DMS53 (cell line): Measurements from ENCODE around the gene NSD2.

Experiments
- DNase-seq: peaks from one replicate; lab custom pipeline; 2025; lab: John Stamatoyannopoulos, UW

The NSD2 gene

DNA sequence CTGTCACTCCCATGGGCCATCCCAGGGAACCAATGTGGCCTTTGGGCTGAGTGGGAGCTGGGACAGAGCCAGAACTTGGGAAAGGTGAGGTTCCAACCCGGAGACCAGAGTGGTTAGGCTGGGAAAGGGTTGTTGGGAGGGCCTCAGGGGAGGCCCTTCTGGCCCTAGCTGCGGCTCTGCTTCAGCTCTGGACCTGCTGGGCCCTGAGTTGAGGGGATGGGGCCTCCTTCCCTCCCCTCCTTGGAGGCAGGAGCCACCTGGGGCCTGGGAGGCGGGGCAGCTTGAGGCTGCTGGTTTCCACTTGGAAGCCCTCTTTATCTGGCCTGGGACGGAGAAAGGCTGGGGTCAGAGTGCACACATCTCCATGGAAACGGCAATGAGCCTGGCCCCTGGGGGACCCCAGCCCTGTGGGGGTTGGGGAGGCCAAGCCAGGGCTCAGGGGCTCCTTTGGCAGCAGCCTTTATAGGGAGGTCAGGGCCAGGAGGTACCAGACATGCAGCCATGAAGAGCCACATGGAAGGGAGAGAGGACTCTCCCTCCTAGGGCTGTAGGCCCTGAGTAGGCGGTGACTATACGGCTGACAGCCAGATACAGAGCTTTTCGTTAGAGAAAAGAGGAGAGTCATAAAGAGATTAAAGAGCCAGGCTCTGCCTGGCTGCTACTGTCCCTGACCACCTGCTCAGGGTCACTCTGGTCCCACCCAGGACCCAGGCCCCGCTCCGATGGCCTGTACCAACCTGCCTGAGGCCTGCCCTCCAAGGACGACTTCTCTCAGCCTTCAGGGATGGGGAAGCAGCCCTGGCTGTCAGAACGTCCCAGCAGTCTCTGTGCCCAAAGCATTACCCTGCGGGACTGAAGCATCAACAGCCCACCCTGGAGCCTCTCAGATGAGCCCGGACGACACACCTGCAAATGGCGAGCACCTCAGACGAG is 6.9 kb upstream of the NSD2 start:
- DNase-seq = no peak

DNA sequence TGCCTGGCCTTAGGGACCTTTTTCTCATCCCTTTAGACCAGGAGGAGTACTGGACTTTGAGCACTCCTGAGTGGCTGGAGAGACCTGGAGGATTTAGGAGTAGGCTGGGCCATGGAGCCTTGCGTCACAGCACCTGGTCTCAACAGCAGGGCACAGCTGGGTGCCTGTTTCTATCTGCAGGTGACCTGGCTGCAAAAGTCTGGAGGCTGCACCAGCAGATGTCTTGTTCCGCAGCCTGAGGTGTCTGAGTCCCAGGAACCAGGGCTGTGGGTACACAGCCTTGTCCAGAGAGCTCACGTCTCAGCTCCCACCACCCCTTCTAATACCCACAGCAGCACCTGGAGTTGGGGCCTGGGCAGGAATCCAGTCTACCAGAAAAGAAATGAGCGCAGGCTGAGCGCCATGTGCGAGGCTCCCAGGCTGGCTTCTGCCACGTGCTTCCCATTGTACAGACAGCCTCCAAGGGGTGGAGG is 5.0 kb upstream of the NSD2 start:
- peak; percentile 91 for DNase-seq

DNA sequence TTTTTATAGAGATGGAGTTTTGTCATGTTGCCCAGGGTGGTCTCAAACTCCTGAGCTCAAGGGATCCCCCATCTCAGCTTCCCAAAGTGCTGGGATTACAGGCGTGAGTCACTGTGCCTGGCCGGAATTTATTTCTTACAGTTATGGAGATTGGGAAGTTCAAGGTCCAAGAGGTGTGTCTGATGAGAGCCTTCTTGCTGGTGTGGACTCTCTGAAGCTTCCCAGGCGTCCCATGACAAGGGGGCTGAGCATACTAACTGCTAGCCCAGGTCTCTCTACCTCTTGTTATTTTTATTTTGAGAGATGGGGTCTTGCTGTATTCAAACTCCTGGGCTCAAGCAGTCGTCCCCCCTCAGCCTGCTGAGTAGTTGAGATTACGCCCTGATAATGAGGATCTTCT is 2.9 kb upstream of the NSD2 start:
- DNase-seq = no peak

DNA sequence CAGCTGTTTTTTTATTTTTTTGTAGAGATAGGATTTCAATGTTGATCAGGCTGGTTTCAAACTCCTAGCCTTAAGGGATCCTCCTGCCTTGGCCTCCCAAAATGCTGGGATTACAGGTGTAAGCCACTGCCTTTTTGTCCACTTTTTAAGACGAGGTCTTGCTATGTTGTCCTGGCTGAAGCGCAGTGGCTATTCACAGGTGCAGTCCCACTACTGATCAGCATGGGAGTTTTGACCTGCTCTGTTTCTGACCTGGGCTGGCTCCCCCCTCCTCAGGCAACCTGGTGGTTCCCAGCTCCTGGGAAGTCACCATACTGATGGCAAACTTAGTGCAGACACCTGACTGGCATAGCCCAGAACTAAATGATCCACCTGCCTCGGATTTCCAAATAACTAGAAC is 2.3 kb upstream of the NSD2 start:
- DNase-seq = no peak

DNA sequence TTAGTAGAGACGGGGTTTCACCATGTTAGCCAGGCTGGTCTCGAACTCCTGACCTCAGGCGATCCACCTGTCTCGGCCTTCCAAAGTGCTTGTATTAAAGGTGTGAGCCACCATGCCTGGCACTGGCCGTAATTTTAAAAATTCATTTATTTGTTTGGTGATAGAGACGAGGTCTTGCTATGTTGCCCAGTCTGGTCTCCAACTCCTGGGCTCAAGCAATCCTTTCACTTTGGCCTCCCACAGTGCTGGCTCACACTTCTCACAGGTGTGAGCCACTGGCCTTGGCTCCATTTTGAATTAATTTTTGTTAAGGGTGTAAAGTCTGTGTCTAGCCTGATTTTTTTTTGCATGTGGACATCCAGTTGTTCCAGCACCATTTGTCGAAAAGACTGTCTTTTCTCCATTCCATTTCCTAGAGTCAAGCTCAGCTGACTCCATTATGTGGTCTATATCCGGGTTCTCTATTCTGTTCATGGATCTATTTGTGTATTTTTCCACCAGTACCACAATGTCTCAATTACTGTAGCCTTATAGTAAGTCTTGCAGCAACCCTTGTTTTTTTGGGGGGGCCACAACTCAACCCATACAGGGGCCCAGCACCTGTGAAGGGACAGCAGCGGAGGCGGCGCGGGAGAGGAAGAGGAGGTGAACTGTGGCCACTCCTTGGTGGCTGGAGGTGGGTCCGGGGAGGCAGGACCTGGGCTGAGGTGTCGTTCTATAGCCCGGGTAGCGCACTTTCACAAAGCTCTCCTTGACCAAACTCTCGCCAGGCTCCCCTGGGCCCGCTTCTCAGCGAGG is 1.5 kb upstream of the NSD2 start:
- no peak for DNase-seq

DNA sequence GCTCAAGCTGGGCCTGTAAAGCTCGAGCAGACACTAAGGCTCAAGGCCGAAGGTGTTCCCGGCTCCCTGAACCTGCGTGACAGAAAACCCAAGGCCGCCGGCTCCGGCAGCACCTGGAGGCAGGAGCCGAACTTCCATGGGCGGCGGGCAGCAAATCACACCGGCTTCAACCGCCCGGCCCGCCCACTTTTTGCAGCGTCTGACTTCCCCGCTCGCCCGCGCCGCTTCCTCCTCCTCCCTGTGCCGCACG is 940 bp upstream of the NSD2 start:
- peak; percentile 99 for DNase-seq

DNA sequence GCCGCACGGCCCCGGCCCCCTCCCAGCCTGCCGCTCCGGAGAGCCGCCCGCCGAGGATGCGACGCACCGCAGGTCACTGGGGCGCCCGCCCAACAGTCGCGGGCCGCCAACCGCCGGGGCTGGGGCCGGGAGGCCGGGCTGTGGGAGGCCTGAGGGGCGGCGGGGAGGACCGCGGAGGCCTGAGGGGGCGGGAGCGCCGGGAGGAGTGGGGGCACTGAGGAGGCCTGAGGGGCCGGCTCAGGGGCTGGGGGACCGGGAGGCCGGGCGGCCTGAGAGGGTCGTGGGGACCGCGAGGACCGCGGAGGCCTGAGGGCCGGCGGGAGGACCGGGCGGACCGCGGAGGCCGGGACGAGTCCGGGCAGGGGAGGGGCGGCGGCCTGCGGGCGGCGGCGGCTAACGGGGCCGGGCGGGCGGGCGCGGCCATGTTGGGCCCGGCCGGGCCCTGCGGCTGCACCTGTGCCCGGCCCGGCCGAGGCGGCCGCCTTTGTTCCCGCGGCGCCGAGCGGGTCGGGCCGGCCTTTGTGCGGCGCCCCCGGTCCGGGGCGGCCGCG is 353 bp downstream of the NSD2 start:
- DNase-seq = peak; percentile 89

DNA sequence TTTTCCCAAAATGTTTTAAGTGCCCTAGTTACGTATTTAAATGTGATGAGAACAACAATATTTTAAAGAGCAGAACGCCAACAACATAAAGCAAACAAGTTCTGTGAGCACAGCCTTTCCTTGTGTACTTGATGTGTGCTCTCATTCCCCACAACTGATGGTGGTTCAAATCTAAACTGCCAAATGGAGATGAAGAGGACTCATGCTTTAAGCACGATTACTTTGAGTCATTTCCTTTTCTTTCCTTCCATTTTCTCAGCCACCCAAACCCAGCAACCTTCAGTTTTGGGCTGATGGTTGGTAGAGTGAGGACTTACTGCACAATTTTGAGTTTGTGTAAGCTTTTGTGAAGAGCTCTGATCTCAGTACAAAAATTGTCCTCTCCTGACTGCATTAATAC is 1.7 kb downstream of the NSD2 start:
- DNase-seq = peak; percentile 48

DNA sequence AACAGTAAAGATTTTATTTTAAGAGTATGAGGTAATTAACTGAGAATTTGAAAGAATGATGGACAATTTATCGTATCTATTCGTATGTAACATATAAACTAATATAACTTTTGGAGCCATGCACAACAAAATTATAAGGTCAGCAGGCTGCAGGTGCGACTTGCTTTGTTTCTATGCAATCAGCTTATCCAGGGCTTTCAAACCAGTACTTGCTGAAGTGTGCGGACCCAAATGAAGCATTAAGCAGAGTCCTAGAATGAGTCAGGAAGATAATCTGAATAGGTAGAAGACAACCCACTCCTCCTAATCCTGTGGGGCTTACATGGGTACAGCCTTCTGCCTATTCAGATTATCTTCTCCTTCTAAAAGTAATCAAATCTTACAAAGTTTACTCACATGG is 2.1 kb downstream of the NSD2 start:
- peak; percentile 40 for DNase-seq

DNA sequence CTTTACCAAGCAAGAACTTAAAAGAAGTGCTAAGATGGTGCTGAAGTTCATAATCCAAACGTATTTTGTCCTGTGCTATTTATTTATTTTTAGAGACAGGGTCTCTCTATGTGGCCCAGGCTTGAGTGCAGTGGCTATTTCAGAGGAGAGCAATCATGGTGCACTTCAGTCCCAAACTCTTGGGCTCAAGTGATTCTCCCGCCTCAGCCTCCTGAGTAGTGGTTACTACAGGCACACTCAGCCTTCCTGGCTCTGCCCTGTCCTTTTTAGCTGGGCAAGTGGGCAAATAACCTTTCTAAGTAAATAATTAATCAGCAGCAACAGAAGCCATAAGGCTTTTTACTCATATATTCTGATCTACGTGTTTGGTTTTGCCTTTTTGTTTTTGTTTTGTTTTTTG is 2.6 kb downstream of the NSD2 start:
- peak; percentile 63 for DNase-seq

DNA sequence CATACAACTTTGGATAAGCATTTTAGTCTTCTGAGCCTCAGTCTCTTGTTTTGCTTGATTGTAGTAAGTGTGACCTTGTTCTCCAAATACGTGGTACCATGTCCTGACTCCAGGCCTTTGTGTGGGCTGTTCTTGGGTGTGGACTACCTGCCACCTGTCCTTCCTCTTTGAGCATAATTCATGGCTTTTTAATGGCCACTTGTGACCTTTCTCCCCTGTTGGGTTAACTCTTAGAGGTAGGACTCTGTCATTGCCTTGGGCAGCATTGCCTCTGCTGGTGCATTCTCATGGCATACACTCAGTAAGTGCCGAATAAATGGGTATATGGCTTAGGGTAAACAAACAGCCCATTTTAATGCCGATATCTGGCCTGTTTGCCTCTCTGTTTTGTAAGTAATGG is 3.0 kb downstream of the NSD2 start:
- DNase-seq = peak; percentile 49

DNA sequence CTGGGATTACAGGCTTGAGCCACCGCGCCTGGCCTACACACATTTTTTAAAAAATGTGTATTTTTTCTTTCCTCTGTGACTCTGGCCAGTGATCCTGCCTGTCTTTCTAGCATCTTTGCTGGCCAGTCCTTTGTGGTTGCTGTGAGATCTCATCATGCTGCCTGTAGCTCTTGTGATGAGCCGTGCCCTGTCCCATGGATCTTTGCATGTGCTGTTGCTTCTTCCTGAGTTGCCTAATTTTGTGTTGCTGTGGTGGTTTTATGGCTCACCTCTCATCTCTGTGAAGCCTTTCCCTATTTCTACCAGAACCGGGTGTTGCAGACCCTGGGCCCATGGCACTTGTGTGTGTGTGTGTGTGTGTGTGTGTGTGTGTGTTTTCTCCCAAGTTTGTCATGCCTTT is 8.3 kb downstream of the NSD2 start:
- no peak for DNase-seq

DNA sequence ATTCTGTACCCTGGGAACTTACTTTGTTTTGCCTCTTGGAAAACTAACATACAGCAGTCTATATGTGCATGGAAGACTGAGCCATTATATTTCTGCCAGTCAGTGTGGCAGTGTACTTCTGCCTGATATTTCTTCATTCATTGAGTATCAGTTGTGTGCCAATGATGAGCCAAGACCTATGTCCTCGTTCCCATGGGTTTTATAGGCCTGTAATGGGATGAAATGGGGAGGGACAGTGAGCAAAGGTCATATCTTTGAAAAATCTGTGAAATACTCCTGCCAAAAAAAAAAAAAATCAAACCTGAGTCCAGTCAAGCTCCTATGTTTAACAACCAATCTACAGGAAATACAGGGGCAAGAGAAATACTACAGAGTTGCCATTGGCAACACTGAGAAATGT is 9.1 kb downstream of the NSD2 start:
- no peak for DNase-seq

DNA sequence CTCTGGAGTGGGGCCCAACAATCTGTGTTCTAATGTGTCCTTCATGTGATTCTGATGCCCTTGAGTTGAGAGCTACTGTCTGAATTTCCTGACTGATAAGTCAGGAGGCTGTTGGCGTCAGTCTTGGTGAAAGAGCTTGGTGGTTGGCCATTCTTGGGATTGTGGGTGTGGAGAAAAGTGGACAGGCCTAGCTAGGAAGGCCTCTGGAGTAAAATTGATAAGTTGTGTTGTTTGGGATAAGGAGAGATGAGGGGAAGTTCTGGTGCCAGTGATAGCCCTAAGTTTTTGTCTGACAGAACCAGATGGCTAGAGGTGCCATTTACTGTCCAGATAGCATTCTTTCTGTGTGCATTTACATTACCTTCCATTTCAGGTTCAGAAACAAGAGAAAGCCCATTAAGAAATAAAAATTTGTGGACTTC is 11.7 kb downstream of the NSD2 start:
- DNase-seq = no peak

DNA sequence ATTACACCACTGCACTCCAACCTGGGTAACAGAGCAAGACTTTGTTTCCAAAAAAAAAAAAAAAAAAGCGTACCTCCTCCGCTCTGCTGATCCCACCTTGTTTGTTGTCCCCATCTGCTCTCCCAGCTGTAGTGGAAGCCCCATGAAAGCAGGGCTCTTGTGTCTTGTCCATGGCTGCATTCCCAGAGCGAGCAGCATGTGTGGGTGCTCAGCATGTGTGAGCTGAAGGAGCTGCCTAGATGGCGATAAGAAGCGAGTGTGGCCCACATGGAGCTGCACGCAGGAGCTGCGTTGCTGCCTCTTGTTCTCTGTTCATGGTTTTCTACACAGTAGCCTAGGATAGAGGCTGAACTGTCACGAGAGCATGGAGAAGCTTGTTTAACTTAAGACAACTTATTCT is 12.4 kb downstream of the NSD2 start:
- no peak for DNase-seq

DNA sequence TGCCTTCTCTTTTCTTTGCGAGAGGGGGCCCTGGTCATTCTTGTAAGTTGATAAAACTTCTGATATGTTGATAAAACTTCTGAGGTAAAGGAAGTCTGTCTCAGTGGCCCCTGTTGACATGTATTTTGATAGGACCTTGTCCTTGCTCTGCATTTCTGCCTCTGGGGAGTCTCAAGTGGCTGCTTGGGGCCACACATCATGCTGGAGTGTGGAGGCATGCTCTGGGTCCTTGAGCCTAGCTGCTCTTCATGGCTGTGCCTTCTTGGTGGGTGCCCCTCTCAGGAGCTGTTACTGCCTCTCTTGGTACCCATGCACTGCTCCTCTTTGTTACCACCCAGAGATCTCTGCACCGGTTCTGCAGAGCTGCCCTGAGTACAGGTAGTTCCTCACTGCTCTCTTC is 14.2 kb downstream of the NSD2 start:
- DNase-seq = no peak

DNA sequence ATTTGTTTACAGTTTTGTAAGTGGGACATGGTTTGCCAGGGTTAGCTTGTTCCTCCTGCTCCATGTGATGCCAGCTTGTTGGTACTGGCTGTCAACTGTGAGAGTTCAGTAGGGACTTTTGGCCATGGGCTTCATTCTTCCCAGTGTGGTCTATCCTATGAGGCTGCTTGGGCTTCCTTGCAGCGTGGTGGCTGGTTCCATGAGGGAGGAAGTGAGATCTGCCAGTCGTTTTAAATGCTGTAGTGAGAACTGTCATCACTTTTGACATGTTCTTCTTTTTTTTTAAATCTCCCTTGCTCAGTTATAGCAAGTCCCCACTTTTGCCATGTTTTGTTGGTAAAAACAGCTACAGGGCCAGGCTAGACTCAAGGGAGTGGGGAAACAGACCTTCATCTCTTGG is 15.9 kb downstream of the NSD2 start:
- DNase-seq = no peak

DNA sequence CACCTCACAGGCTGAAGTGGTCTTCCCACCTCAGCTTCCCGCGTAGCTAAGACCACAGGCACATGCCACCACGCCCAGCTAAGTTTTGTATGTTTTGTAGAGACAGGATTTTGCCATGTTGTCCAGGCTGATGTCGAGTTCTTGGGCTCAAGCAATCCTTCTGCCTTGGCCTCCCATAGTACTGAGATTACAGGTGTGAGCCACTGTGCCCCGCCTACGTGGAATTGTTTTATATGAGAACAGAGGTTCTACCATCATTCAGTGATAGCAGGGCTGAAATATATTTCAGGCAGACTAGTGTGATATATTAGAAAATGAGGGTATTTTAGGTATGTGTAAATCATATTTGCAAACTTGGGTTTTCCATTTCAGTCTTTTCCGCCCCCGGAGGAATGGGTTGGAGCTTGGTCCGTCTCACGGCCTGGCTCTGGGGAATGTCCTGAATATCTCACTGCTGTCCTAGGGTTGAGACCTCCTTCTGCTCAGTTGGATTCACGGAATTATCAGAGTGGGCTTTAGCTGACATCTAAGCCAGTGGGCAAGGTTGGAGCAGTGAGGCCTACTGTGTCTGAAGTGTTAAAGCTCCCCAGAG is 19.9 kb downstream of the NSD2 start:
- DNase-seq = no peak

DNA sequence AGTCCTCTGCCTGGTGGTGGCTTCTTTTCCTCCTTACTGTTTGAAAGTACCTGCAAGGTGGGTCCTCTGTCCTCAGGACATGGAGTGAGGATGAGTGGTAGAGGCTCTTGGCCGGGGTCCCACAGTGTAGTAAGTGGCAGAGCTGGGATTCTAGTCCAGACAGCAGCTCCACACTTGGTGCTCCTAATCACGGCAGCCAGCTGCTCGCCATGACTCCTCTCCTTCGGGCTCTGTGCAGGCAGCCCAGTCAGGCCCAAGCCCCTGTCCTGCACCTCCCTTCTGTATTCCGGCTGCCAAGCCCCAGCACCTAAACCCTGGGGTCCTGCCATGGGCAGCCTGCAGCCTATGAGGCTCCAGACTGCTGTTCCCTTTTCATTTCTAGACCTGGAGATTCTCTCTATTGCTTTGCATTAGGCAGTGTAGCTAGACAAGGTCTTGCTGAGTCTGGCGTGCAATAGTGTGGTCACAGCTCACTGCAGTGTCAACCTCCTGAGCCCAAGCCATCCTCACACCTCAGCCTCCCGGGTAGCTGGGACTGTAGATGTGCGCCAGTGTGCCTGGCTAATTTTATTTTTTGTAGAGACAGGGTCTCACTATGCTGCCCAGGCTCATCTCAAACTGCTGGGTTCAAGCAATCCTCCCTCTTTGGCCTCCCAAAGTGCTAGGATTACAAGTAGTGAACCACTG is 24.9 kb downstream of the NSD2 start:
- no peak for DNase-seq

DNA sequence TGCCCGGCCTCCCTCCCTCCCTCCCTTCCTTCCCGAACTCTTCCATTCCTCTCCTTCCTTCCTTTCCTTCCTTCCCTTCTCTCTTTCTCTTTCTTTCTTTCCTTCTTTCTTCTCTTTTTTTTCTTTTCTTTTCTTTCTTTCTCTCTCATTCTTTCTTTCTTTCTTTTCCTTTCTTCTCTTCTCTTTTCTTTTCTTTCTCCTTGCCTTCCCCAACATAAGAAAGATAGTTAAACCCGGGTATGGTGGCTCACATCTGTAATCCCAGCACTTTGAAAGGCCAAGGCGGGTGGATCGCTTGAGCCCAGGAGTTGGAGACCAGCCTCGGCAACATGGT is 25.4 kb downstream of the NSD2 start:
- DNase-seq = no peak

DNA sequence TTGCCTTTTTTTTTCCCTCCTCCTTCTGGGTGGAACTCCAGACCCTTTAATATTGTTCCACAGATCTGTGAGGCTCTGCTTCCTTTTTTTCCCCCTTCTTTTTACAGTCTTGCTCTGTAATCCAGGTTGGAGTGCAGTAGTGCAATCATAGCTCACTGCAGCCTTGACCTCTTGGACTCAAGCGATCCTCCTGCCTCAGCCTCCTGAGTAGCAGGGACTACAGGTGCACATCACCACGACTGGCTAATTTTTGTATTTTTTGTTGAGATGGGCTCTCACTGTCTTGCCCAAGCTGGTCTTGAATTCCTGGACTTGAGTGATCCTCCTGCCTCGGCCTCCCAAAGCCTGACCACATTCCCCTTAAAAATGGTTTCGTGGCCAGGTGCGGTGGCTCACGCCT is 26.8 kb downstream of the NSD2 start:
- no peak for DNase-seq

DNA sequence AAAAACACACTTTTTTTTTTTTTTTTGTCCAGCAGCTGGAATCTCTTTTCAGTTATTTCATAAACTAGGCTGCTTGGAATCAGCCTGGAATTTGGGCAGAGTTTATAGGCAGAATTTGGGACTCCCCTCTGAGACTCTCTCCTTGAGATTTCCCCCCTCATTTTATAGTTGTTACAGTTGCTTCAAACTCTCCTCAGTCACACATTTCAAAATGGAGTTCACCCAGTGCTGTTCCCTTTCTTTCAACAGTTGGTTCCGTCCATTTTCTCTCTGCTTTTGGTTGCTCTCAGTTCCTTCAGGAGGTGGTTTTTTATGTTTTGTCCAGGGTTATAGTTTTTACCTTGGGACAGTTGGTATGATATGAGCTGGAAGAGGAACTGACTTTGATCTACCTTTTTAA is 27.5 kb downstream of the NSD2 start:
- no peak for DNase-seq
